B cell (primary cell): ENCODE measurements around the gene LRRC43.

Experiments used
- CTCF ChIP-seq: fragments of 200-600 bp; IDR thresholded peaks from one replicate; pipeline ENCODE4 v1.8.0; 2022; ENCODE audit warnings: antibody characterized with exemption, mild to moderate bottlenecking
- EZH2 ChIP-seq: IDR thresholded peaks from 2 replicates; pipeline ENCODE4 v1.6.1; 2012; ENCODE audit warnings: borderline replicate concordance, low read depth, mild to moderate bottlenecking, moderate library complexity, low read length; ENCODE audit not compliant: insufficient read depth, poor library complexity, severe bottlenecking

GRCh38 chr12:122161682-122162081, 21.2 kb upstream of the LRRC43 start:
- TF ChIP-seq CTCF: no peak
- no peak for TF ChIP-seq EZH2
